Ovary (tissue), 9 donors: ENCODE data around the gene CLK2. TPM values are rescaled to one million over a fixed set of nuclear protein-coding genes. Genes with fewer than 3 reads are reported as not detected.

Experiments used
- DNase-seq, 5 donors: peaks; one replicate each; pipeline ENCODE4 v3.0.0-alpha.2; 2019 to 2020
- H3K27ac ChIP-seq, 2 donors: fragments of 200-600 bp; one replicate each; pipeline versions ENCODE4 v1.5.1 to v1.8.0; 2019 to 2022
- H3K27me3 ChIP-seq: fragments of 200-600 bp; one replicate; pipeline ENCODE4 v1.8.0; 2022
- H3K36me3 ChIP-seq: fragments of 200-600 bp; sonication (generic); one replicate; pipeline ENCODE4 v1.5.1; 2019
- H3K4me1 ChIP-seq: one replicate; pipeline ENCODE4 v1.8.1; 2013; ENCODE audit warnings: mild to moderate bottlenecking, moderate library complexity; ENCODE audit not compliant: insufficient read depth
- H3K4me3 ChIP-seq: fragments of 200-600 bp; sonication (generic); one replicate; pipeline ENCODE4 v1.5.1; 2017
- H3K9me3 ChIP-seq, 2 donors: fragments of 200-600 bp in 1 of 2; sonication (generic) in 1 of 2; one replicate each; pipeline versions ENCODE4 v1.5.1 to v1.8.1; 2013 to 2019; ENCODE audit warnings: mild to moderate bottlenecking in 1 of 2, moderate library complexity in 1 of 2
- CTCF ChIP-seq, 3 donors: fragments of 450-650 bp in 2 of 3; fragments of 200-600 bp in 1 of 3; IDR thresholded peaks; one replicate each; pipeline versions ENCODE4 v1.5.1 to v1.8.0; 2016 to 2022; ENCODE audit warnings: antibody characterized with exemption in 3 of 3, mild to moderate bottlenecking in 1 of 3
- EP300 ChIP-seq: sonication (generic); formaldehyde crosslinking; IDR thresholded peaks from one replicate; pipeline ENCODE4 v1.6.1; 2017; ENCODE audit warnings: antibody characterized with exemption
- POLR2A ChIP-seq: fragments of 450-650 bp; IDR thresholded peaks from one replicate; pipeline ENCODE4 v1.6.1; 2017; ENCODE audit warnings: antibody characterized with exemption, mild to moderate bottlenecking, moderate library complexity
- WGBS, 3 donors: extraction: QIAGEN DNeasy Blood & Tissue Kit in 1 of 3; methylation state at CpG; one replicate each; pipeline versions ENCODE4 v1.1.5 to v1.1.7; 2013 to 2017; 5-methylcytosine and 5-hydroxymethylcytosine counted together
- intact Hi-C, 4 donors: fragments of 100-400 bp; cut with DNase I; formaldehyde crosslinking; loops; one replicate each; pipeline versions ENCODE4 v1.11.0 to v1.15.1; 2022 to 2023
- polyA plus RNA-seq, 2 donors: library from polyadenylated mRNA; stranded (reverse); fragments of 200-250 nt in 1 of 2; fragments of 350-450 nt in 1 of 2; fragmentation: Illumina TruSeq in 1 of 2; extraction: RNeasy Lipid Tissue Mini Kit (QIAGEN cat#74804) in 1 of 2; gene quantifications; one replicate each; pipeline ENCODE4 v1.2.3, GENCODE V29; 2013 to 2014
- total RNA-seq, 7 donors: library from RNA; depleted of rRNA in 2 of 7; stranded (reverse); fragments of >200 nt in 2 of 7; fragmentation: NEBNext Ultra II Directional in 3 of 7; extraction: Animal tissue kit (Norgen Biotek cat#: 25700) in 3 of 7; gene quantifications; one replicate each; pipeline versions ENCODE4 v1.1.0 to v1.2.4, GENCODE V29; 2016 to 2023
- donor health status: DM: no; HTN: no; CAD: no; lungs with moderate emphysema.
- donor health status: DM: no; HTN: no; CAD: no.
- donor health status: Bipolar disorder and iron deficiency.
- donor health status: DM: yes; HTN: yes; CAD: no.
- donor health status: DM: no; HTN: no; CAD: no.
- donor health status: DM: yes; HTN: yes; CAD: no.

Gene CLK2
- total and polyA plus RNA-seq, 9 donors: 37.9 to 60.9 (median 50.1) TPM

DNA sequence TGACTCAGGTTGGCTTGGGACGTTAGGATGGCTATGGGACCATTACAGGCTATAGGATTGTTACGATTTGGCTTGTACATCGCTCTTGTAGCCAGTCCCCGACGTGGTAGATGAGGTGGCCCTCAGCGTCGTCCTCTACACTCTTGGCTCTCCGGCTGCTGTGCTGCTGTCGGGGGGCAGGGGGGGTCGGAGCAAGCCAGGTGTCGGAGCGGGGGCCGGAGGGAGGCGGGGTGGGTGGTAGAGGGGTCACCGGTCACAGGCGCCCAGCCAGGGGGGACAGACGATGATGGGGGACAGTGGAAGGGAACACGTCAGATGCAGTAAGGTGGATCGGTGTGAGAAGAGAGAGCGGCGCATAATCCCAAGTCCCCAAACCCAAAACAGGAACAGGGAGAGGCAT is 4.7 kb downstream of the CLK2 start:
- TF ChIP-seq EP300 (no peak), CTCF (IDR thresholded peaks at IDR 0.05) (no peak), POLR2A (no peak)
- Histone ChIP-seq H3K4me3 (no peak overlapping the region), H3K36me3 (no peaks in the 10 kb centered on the region), H3K27me3 (no peaks in the 10 kb centered on the region), H3K27ac (no peak overlapping the region), H3K9me3 (no peaks in the 10 kb centered on the region), H3K4me1 (no peaks in the 10 kb centered on the region)
- intact Hi-C loops: no loop called here
- no peak for DNase-seq
- WGBS, 3 donors: 80 to 86% (median 81%) methylated on average over 21 of the region's 21 CpGs

DNA sequence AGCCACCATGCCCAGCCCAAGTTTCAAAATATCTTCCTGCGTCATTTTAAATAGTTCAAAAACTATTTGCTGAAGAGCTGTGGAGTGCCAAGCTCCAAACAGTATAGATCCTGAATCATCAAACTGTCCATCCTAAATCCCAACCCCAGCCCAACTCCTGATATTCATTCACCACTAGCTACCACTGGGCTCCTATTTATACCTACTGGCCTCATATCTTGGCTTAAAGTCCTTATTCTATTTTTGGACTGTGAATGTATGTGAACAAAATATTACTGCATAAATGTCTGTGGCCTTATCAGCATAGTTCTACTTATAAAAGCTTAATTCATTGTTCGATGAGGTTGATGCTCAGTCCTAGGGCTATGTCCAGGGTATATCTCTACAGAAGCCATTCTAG is 5.9 kb downstream of the CLK2 start:
- no peak for TF ChIP-seq EP300
- TF ChIP-seq CTCF (IDR thresholded peaks at IDR 0.05): no peak
- TF ChIP-seq POLR2A: no peak
- Histone ChIP-seq H3K4me1 (no peaks in the 10 kb centered on the region), H3K27me3 (no peaks in the 10 kb centered on the region), H3K27ac (no peak overlapping the region), H3K36me3 (no peaks in the 10 kb centered on the region), H3K9me3 (no peaks in the 10 kb centered on the region), H3K4me3 (no peak overlapping the region)
- intact Hi-C loops: no loop called here
- WGBS, 3 donors: 81 to 93% (median 93%) methylated on average over 2 of the region's 2 CpGs
- no peak for DNase-seq

DNA sequence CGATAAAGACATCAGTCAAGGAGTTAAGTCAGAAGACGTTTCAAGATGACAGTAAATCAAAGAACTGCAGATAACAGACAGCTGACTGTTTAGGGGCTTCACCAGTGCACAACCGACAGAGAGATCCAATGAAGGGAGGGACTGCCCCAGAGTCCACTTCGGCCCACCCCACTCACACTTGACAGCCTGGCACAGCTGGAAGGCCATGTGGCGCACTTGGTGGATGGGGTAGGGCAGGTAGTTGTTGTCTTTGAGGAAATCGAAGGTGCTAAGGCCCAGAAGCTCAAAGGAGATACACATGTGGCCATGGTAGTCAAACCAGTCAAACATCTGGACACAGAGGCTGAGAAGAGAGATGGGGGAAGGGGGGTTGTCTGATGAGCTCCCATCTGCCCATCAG is 6.8 kb downstream of the CLK2 start:
- Histone ChIP-seq H3K27me3 (no peaks in the 10 kb centered on the region), H3K27ac (no peak overlapping the region), H3K4me1 (peaks cover 2% of the 10 kb centered on the region), H3K9me3 (no peaks in the 10 kb centered on the region), H3K36me3 (no peaks in the 10 kb centered on the region), H3K4me3 (no peak overlapping the region)
- intact Hi-C loops: no loop called here
- 65 to 80% (median 66%) methylated on average over 6 of the region's 6 CpGs for WGBS, 3 donors
- DNase-seq: no peak
- TF ChIP-seq POLR2A: no peak
- TF ChIP-seq EP300: no peak
- TF ChIP-seq CTCF (IDR thresholded peaks at IDR 0.05): no peak

GRCh38 chr1:155263067-155263466 is 10.2 kb downstream of the CLK2 start:
- 76 to 81% (median 78%) methylated on average over 11 of the region's 11 CpGs for WGBS, 3 donors
- no peaks in the 10 kb centered on the region for H3K36me3 ChIP-seq
- intact Hi-C loops: no loop called here

More at GRCh38 chr1:155263067-155263466, 10.2 kb downstream of the CLK2 start:
- Histone ChIP-seq H3K27me3 (no peaks in the 10 kb centered on the region), H3K4me1 (peaks cover 6% of the 10 kb centered on the region), H3K4me3 (no peak overlapping the region), H3K9me3 (no peaks in the 10 kb centered on the region), H3K27ac (peak overlapping the region in 1 of 2 donors; percentile 54)
- no peak for DNase-seq
- TF ChIP-seq EP300: no peak
- no peak for TF ChIP-seq CTCF (IDR thresholded peaks at IDR 0.05)
- no peak for TF ChIP-seq POLR2A
